Parathyroid adenoma (tissue), 2 donors: ENCODE data around the gene REEP6.

ENCODE experiments used
- H2AFZ ChIP-seq: fragments of 300-600 bp; sonication (generic); one replicate; pipeline ENCODE4 v1.7.0; 2017; ENCODE audit warnings: antibody characterized with exemption, mild to moderate bottlenecking
- H3K27ac ChIP-seq: fragments of 300-600 bp; sonication (generic); one replicate; pipeline ENCODE4 v1.7.0; 2017
- H3K27me3 ChIP-seq: fragments of 300-600 bp; sonication (generic); one replicate; pipeline ENCODE4 v1.7.0; 2017; ENCODE audit warnings: low read length; ENCODE audit not compliant: control insufficient read depth, insufficient read depth
- H3K36me3 ChIP-seq: fragments of 300-600 bp; sonication (generic); one replicate; pipeline ENCODE4 v1.7.0; 2017; ENCODE audit warnings: low read length; ENCODE audit not compliant: control insufficient read depth, insufficient read depth
- H3K4me1 ChIP-seq: fragments of 300-600 bp; sonication (generic); one replicate; pipeline ENCODE4 v1.7.0; 2017; ENCODE audit warnings: control low read depth
- H3K4me2 ChIP-seq: fragments of 300-600 bp; sonication (generic); one replicate; pipeline ENCODE4 v1.7.0; 2017; ENCODE audit warnings: low read length
- H3K4me3 ChIP-seq: fragments of 300-600 bp; sonication (generic); one replicate; pipeline ENCODE4 v1.7.0; 2017; ENCODE audit warnings: low read depth, low read length
- H3K79me2 ChIP-seq: fragments of 300-600 bp; sonication (generic); one replicate; pipeline ENCODE4 v1.7.0; 2017; ENCODE audit warnings: control low read depth
- H3K9ac ChIP-seq: fragments of 300-600 bp; sonication (generic); one replicate; pipeline ENCODE4 v1.7.0; 2017; ENCODE audit warnings: mild to moderate bottlenecking
- H3K9me3 ChIP-seq: fragments of 300-600 bp; sonication (generic); one replicate; pipeline ENCODE4 v1.7.0; 2017; ENCODE audit warnings: low read length; ENCODE audit not compliant: control insufficient read depth
- TF ChIP-seq, protein P1 (sequence below): fragments of 300-600 bp; sonication (generic); IDR thresholded peaks from one replicate; pipeline ENCODE4 v1.7.0; 2017; ENCODE audit warnings: antibody characterized with exemption, mild to moderate bottlenecking
- donor health status: primary hyperparathyroidism.

REEP6 gene

GRCh38 chr19:1472231-1473084 lies 18.5 kb upstream of the REEP6 start:
- H3K27ac ChIP-seq: no peak overlapping the region
- H2AFZ ChIP-seq: no peak overlapping the region
- no peaks in the 10 kb centered on the region for H3K79me2 ChIP-seq
- TF ChIP-seq, protein P1, sequence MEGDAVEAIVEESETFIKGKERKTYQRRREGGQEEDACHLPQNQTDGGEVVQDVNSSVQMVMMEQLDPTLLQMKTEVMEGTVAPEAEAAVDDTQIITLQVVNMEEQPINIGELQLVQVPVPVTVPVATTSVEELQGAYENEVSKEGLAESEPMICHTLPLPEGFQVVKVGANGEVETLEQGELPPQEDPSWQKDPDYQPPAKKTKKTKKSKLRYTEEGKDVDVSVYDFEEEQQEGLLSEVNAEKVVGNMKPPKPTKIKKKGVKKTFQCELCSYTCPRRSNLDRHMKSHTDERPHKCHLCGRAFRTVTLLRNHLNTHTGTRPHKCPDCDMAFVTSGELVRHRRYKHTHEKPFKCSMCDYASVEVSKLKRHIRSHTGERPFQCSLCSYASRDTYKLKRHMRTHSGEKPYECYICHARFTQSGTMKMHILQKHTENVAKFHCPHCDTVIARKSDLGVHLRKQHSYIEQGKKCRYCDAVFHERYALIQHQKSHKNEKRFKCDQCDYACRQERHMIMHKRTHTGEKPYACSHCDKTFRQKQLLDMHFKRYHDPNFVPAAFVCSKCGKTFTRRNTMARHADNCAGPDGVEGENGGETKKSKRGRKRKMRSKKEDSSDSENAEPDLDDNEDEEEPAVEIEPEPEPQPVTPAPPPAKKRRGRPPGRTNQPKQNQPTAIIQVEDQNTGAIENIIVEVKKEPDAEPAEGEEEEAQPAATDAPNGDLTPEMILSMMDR: no peak
- no peak overlapping the region for H3K9ac ChIP-seq
- H3K9me3 ChIP-seq: no peaks in the 10 kb centered on the region
- no peak overlapping the region for H3K4me3 ChIP-seq
- no peak overlapping the region for H3K4me2 ChIP-seq
- H3K36me3 ChIP-seq: no peaks in the 10 kb centered on the region
- H3K27me3 ChIP-seq: peaks cover 9% of the 10 kb centered on the region
- H3K4me1 ChIP-seq: peaks cover 9% of the 10 kb centered on the region

- Histone ChIP-seq H3K36me3 (no peaks in the 10 kb centered on the region), H3K4me2 (no peak overlapping the region), H3K27ac (no peak overlapping the region), H3K4me3 (no peak overlapping the region), H3K27me3 (peaks cover 1% of the 10 kb centered on the region), H3K9me3 (no peaks in the 10 kb centered on the region), H3K4me1 (peaks cover 7% of the 10 kb centered on the region), H3K79me2 (no peaks in the 10 kb centered on the region), H3K9ac (no peak overlapping the region), H2AFZ (no peak overlapping the region)
- TF ChIP-seq, protein P1: no peak
These were observed 17.7 kb upstream of the REEP6 start for GRCh38 chr19:1473085-1473851.

GRCh38 chr19:1474011-1474764 lies 16.8 kb upstream of the REEP6 start:
- Histone ChIP-seq H3K79me2 (no peaks in the 10 kb centered on the region), H2AFZ (no peak overlapping the region), H3K27me3 (no peaks in the 10 kb centered on the region), H3K9ac (no peak overlapping the region), H3K36me3 (no peaks in the 10 kb centered on the region), H3K4me2 (no peak overlapping the region), H3K4me1 (peaks cover 5% of the 10 kb centered on the region), H3K9me3 (no peaks in the 10 kb centered on the region), H3K27ac (no peak overlapping the region), H3K4me3 (no peak overlapping the region)
- TF ChIP-seq, protein P1: no peak

DNA sequence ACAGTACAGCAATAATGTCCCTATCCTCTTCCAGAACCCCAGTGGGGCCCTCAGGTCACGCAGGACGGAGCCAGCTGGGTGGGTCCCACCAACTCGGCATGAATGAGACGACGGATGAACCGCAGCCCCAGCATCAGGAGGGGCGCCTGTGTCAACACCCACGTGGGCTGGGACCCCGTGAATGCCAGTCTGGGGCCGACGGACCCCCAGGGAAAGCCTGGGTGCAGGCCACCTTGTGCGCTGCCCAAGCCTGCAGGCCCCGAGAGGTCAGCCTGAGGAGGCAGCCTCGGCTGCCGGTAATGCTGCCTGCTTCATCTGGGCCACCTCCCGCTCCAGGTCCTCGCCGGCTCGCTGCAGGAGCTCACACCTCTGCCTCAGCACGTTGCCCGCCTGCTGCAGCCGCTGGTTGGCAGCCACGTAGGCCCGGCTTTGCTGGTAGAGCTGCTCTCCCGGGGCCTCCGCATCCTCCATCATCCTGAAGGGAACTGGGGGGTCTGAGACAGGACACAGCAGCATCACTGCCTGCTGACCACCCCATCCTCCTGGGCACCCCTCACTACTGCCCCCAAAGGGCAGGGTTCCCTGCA lies 16.1 kb upstream of the REEP6 start:
- H3K4me1 ChIP-seq: peaks cover 6% of the 10 kb centered on the region
- H3K36me3 ChIP-seq: no peaks in the 10 kb centered on the region
- H2AFZ ChIP-seq: no peak overlapping the region
- H3K27ac ChIP-seq: no peak overlapping the region
- TF ChIP-seq, protein P1: no peak
- no peak overlapping the region for H3K4me2 ChIP-seq
- no peaks in the 10 kb centered on the region for H3K79me2 ChIP-seq
- no peak overlapping the region for H3K4me3 ChIP-seq
- H3K9ac ChIP-seq: no peak overlapping the region
- no peaks in the 10 kb centered on the region for H3K9me3 ChIP-seq
- H3K27me3 ChIP-seq: no peaks in the 10 kb centered on the region
